ENCODE measurements around the gene ACER3. TPM values are rescaled to one million over a fixed set of nuclear protein-coding genes. Genes with fewer than 3 reads are reported as not detected.

The ACER3 gene
- total RNA-seq, 4 donors from 2014 or later = 6.5 to 58.9 (median 27.4) TPM

GRCh38 chr11:77066229-77067042, 205.7 kb downstream of the ACER3 start, which contains the start of gene CAPN5:
CAPN5 (plus strand) TSS chr11:77066971; CDS start chr11:77084887, 17,916 bp downstream.
- intact Hi-C loops (cut with DNase I; ENCODE audit: low total_unique reads) = no loop called here
- H3K4me1 ChIP-seq = no peaks in the 10 kb centered on the region

GRCh38 chr11:77067861-77068443, 207.2 kb downstream of the ACER3 start:
- Histone ChIP-seq H3K9me3 (no peaks in the 10 kb centered on the region), H3K4me1 (peaks cover 4 to 7% of the 10 kb centered on the region in 2 donors), H3K4me3 (peak overlapping the region in 1 of 2 donors; percentile 90), H3K36me3 (no peaks in the 10 kb centered on the region), H3K27me3 (no peaks in the 10 kb centered on the region), H3K27ac (peak overlapping the region; percentile 88 to 96)
- TF ChIP-seq POLR2A (IDR thresholded peaks at IDR 0.05) (no peak), CTCF (IDR thresholded peaks at IDR 0.05) (no peak)
- intact Hi-C loops (cut with DNase I; ENCODE audit: low total_unique reads) = no loop called here
- no peak for DNase-seq

More at GRCh38 chr11:77066229-77067042, 205.7 kb downstream of the ACER3 start, which contains the start of gene CAPN5:
- Histone ChIP-seq H3K27ac (peak within 1 kb of the TSS; percentile 88 to 96), H3K27me3 (no peaks in the 10 kb centered on the region), H3K36me3 (no peaks in the 10 kb centered on the region), H3K4me3 (peak within 1 kb of the TSS; percentile 68 to 90), H3K9me3 (no peaks in the 10 kb centered on the region)
- TF ChIP-seq CTCF (IDR thresholded peaks at IDR 0.05) = peak; percentile 15 to 44 (median 30)
- peak; percentile 91 to 99 for TF ChIP-seq POLR2A (IDR thresholded peaks at IDR 0.05)
- peak; percentile 90 to 95 for DNase-seq

GRCh38 chr11:77068457-77069335, 208.0 kb downstream of the ACER3 start:
- intact Hi-C loops (cut with DNase I; ENCODE audit: low total_unique reads) = no loop called here
- no peak overlapping the region for H3K27ac ChIP-seq

GRCh38 chr11:77069336-77069968, 208.7 kb downstream of the ACER3 start:
- intact Hi-C loops (cut with DNase I; ENCODE audit: low total_unique reads) = no loop called here
- TF ChIP-seq CTCF (IDR thresholded peaks at IDR 0.05) = no peak
- no peak for TF ChIP-seq POLR2A (IDR thresholded peaks at IDR 0.05)
- no peak overlapping the region for H3K27ac ChIP-seq
- no peaks in the 10 kb centered on the region for H3K27me3 ChIP-seq
- no peaks in the 10 kb centered on the region for H3K9me3 ChIP-seq
- H3K4me1 ChIP-seq = peaks cover 6 to 21% of the 10 kb centered on the region in 2 donors
- no peaks in the 10 kb centered on the region for H3K36me3 ChIP-seq
- H3K4me3 ChIP-seq = no peak overlapping the region
- DNase-seq = peak in 1 of 2 donors; percentile 8

More at GRCh38 chr11:77068457-77069335, 208.0 kb downstream of the ACER3 start:
- no peaks in the 10 kb centered on the region for H3K27me3 ChIP-seq
- H3K4me1 ChIP-seq = peaks cover 6 to 14% of the 10 kb centered on the region in 2 donors
- TF ChIP-seq CTCF (IDR thresholded peaks at IDR 0.05) (no peak), POLR2A (IDR thresholded peaks at IDR 0.05) (no peak)
- no peak for DNase-seq
- H3K9me3 ChIP-seq = no peaks in the 10 kb centered on the region
- H3K4me3 ChIP-seq = no peak overlapping the region
- H3K36me3 ChIP-seq = no peaks in the 10 kb centered on the region
